Placental pericyte (primary cell): Measurements from ENCODE around the gene GPR139. TPM values are rescaled to one million over a fixed set of nuclear protein-coding genes. Genes with fewer than 3 reads are reported as not detected.

Experiments
- total RNA-seq: library from RNA; depleted of rRNA; stranded (reverse); fragments of >200 nt; gene quantifications from 2 replicates; pipeline ENCODE4 v1.2.3, GENCODE V29; 2012

Gene GPR139
- not detected in 2 replicates for total RNA-seq

GRCh38 chr16:20073203-20074098, at the start of gene GPR139:
TSS of gene GPR139 (minus strand) at chr16:20073890. CDS start at chr16:20073616, 274 bp downstream.

Other genes starting within 250 kb of the GPR139 start
- gene GPRC5B, start 189.0 kb downstream of the GPR139 start, total RNA-seq: 11.2 and 65.9 TPM in 2 replicates